ENCODE measurements around the gene TRIM34.
"Not testable (repeated sequence)": the region's sequence is repeated elsewhere in the genome, so short reads cannot be mapped to it uniquely, and the experiment has no call there.

The TRIM34 gene

GRCh38 chr11:5597953-5598352, 26.8 kb upstream of the TRIM34 start:
- Histone ChIP-seq H3K4me1 (ENCODE audit: insufficient read depth, low read length) (peaks cover 33% of the 10 kb centered on the region), H3K36me3 (ENCODE audit: insufficient read depth, low read length) (no peaks in the 10 kb centered on the region), H3K9ac (ENCODE audit: low read length) (no peak overlapping the region), H3K9me3 (ENCODE audit: low read length) (no peaks in the 10 kb centered on the region), H3K4me3 (ENCODE audit: low read depth in 1 of 2, low read length in 2 of 2) (peak overlapping the region in 1 of 2 donors; percentile 21), H3K27me3 (ENCODE audit: control insufficient read depth in 1 of 2, insufficient read depth in 2 of 2, low read length in 2 of 2) (no peaks in the 10 kb centered on the region), H3K27ac (ENCODE audit: low read depth, low read length) (peak overlapping the region; percentile 45)

- Histone ChIP-seq H3K36me3 (ENCODE audit: insufficient read depth, low read length) (no peaks in the 10 kb centered on the region), H3K9ac (ENCODE audit: low read length) (no peak overlapping the region), H3K27ac (ENCODE audit: low read depth, low read length) (peak overlapping the region; percentile 61), H3K27me3 (ENCODE audit: control insufficient read depth in 1 of 2, insufficient read depth in 2 of 2, low read length in 2 of 2) (no peaks in the 10 kb centered on the region), H3K4me1 (ENCODE audit: insufficient read depth, low read length) (peaks cover 33% of the 10 kb centered on the region), H3K4me3 (ENCODE audit: low read depth in 1 of 2, low read length in 2 of 2) (no peak overlapping the region), H3K9me3 (ENCODE audit: low read length) (no peaks in the 10 kb centered on the region)
Observed at GRCh38 chr11:5600374-5600851, 24.4 kb upstream of the TRIM34 start.

- H3K27ac ChIP-seq (ENCODE audit: low read depth, low read length); H3K9ac ChIP-seq (ENCODE audit: low read length); H3K36me3 ChIP-seq (ENCODE audit: insufficient read depth, low read length); H3K9me3 ChIP-seq (ENCODE audit: low read length); H3K27me3 ChIP-seq (ENCODE audit: control insufficient read depth in 1 of 2, insufficient read depth in 2 of 2, low read length in 2 of 2); H3K4me3 ChIP-seq (ENCODE audit: low read depth in 1 of 2, low read length in 2 of 2): not testable (repeated sequence)
- H3K4me1 ChIP-seq (ENCODE audit: insufficient read depth, low read length): peaks cover 29% of the 10 kb centered on the region
Observed at GRCh38 chr11:5602791-5603190, 22.0 kb upstream of the TRIM34 start.

- Histone ChIP-seq H3K9me3 (ENCODE audit: low read length) (no peaks in the 10 kb centered on the region), H3K4me1 (ENCODE audit: insufficient read depth, low read length) (peaks cover 24% of the 10 kb centered on the region), H3K9ac (ENCODE audit: low read length) (no peak overlapping the region), H3K27ac (ENCODE audit: low read depth, low read length) (no peak overlapping the region), H3K36me3 (ENCODE audit: insufficient read depth, low read length) (no peaks in the 10 kb centered on the region), H3K4me3 (ENCODE audit: low read depth in 1 of 2, low read length in 2 of 2) (no peak overlapping the region), H3K27me3 (ENCODE audit: control insufficient read depth in 1 of 2, insufficient read depth in 2 of 2, low read length in 2 of 2) (no peaks in the 10 kb centered on the region)
Observed at GRCh38 chr11:5603326-5603725, 21.5 kb upstream of the TRIM34 start.

- H3K27ac ChIP-seq (ENCODE audit: low read depth, low read length): no peak overlapping the region
- no peaks in the 10 kb centered on the region for H3K27me3 ChIP-seq (ENCODE audit: control insufficient read depth in 1 of 2, insufficient read depth in 2 of 2, low read length in 2 of 2)
- H3K4me1 ChIP-seq (ENCODE audit: insufficient read depth, low read length): peaks cover 14% of the 10 kb centered on the region
- H3K36me3 ChIP-seq (ENCODE audit: insufficient read depth, low read length): no peaks in the 10 kb centered on the region
- H3K9ac ChIP-seq (ENCODE audit: low read length): no peak overlapping the region
- H3K9me3 ChIP-seq (ENCODE audit: low read length): no peaks in the 10 kb centered on the region
- H3K4me3 ChIP-seq (ENCODE audit: low read depth in 1 of 2, low read length in 2 of 2): no peak overlapping the region
Observed at GRCh38 chr11:5604896-5605295, 19.9 kb upstream of the TRIM34 start.

- peaks cover 8% of the 10 kb centered on the region for H3K4me1 ChIP-seq (ENCODE audit: insufficient read depth, low read length)
- H3K27me3 ChIP-seq (ENCODE audit: control insufficient read depth in 1 of 2, insufficient read depth in 2 of 2, low read length in 2 of 2): no peaks in the 10 kb centered on the region
- no peak overlapping the region for H3K9ac ChIP-seq (ENCODE audit: low read length)
- no peak overlapping the region for H3K4me3 ChIP-seq (ENCODE audit: low read depth in 1 of 2, low read length in 2 of 2)
- H3K36me3 ChIP-seq (ENCODE audit: insufficient read depth, low read length): no peaks in the 10 kb centered on the region
- H3K27ac ChIP-seq (ENCODE audit: low read depth, low read length): no peak overlapping the region
- no peaks in the 10 kb centered on the region for H3K9me3 ChIP-seq (ENCODE audit: low read length)
Observed at GRCh38 chr11:5605849-5606248, 19.0 kb upstream of the TRIM34 start.

- H3K4me3 ChIP-seq (ENCODE audit: low read depth in 1 of 2, low read length in 2 of 2): no peak overlapping the region
- H3K27ac ChIP-seq (ENCODE audit: low read depth, low read length): no peak overlapping the region
- H3K4me1 ChIP-seq (ENCODE audit: insufficient read depth, low read length): peaks cover 6% of the 10 kb centered on the region
- H3K36me3 ChIP-seq (ENCODE audit: insufficient read depth, low read length): no peaks in the 10 kb centered on the region
- H3K9me3 ChIP-seq (ENCODE audit: low read length): no peaks in the 10 kb centered on the region
- H3K9ac ChIP-seq (ENCODE audit: low read length): no peak overlapping the region
- no peaks in the 10 kb centered on the region for H3K27me3 ChIP-seq (ENCODE audit: control insufficient read depth in 1 of 2, insufficient read depth in 2 of 2, low read length in 2 of 2)
Observed at GRCh38 chr11:5608808-5609207, 16.0 kb upstream of the TRIM34 start.

- Histone ChIP-seq H3K27ac (ENCODE audit: low read depth, low read length) (no peak overlapping the region), H3K4me1 (ENCODE audit: insufficient read depth, low read length) (peaks cover 6% of the 10 kb centered on the region), H3K36me3 (ENCODE audit: insufficient read depth, low read length) (no peaks in the 10 kb centered on the region), H3K4me3 (ENCODE audit: low read depth in 1 of 2, low read length in 2 of 2) (no peak overlapping the region), H3K9me3 (ENCODE audit: low read length) (no peaks in the 10 kb centered on the region), H3K27me3 (ENCODE audit: control insufficient read depth in 1 of 2, insufficient read depth in 2 of 2, low read length in 2 of 2) (no peaks in the 10 kb centered on the region), H3K9ac (ENCODE audit: low read length) (no peak overlapping the region)
Observed at GRCh38 chr11:5610446-5610845, 14.4 kb upstream of the TRIM34 start.

GRCh38 chr11:5611627-5612026, 13.2 kb upstream of the TRIM34 start:
- no peak overlapping the region for H3K4me3 ChIP-seq (ENCODE audit: low read depth in 1 of 2, low read length in 2 of 2)
- H3K9me3 ChIP-seq (ENCODE audit: low read length): no peaks in the 10 kb centered on the region
- no peak overlapping the region for H3K9ac ChIP-seq (ENCODE audit: low read length)
- no peak overlapping the region for H3K27ac ChIP-seq (ENCODE audit: low read depth, low read length)
- no peaks in the 10 kb centered on the region for H3K36me3 ChIP-seq (ENCODE audit: insufficient read depth, low read length)
- H3K27me3 ChIP-seq (ENCODE audit: control insufficient read depth in 1 of 2, insufficient read depth in 2 of 2, low read length in 2 of 2): no peaks in the 10 kb centered on the region
- H3K4me1 ChIP-seq (ENCODE audit: insufficient read depth, low read length): no peaks in the 10 kb centered on the region

GRCh38 chr11:5618807-5619206, 6.0 kb upstream of the TRIM34 start:
- peaks cover 13% of the 10 kb centered on the region for H3K4me1 ChIP-seq (ENCODE audit: insufficient read depth, low read length)
- no peaks in the 10 kb centered on the region for H3K27me3 ChIP-seq (ENCODE audit: control insufficient read depth in 1 of 2, insufficient read depth in 2 of 2, low read length in 2 of 2)
- H3K9me3 ChIP-seq (ENCODE audit: low read length): no peaks in the 10 kb centered on the region
- H3K36me3 ChIP-seq (ENCODE audit: insufficient read depth, low read length): no peaks in the 10 kb centered on the region
- no peak overlapping the region for H3K27ac ChIP-seq (ENCODE audit: low read depth, low read length)
- H3K4me3 ChIP-seq (ENCODE audit: low read depth in 1 of 2, low read length in 2 of 2): no peak overlapping the region
- H3K9ac ChIP-seq (ENCODE audit: low read length): no peak overlapping the region

- Histone ChIP-seq H3K4me3 (ENCODE audit: low read depth in 1 of 2, low read length in 2 of 2) (peak overlapping the region in 1 of 2 donors; percentile 32), H3K36me3 (ENCODE audit: insufficient read depth, low read length) (no peaks in the 10 kb centered on the region), H3K4me1 (ENCODE audit: insufficient read depth, low read length) (peaks cover 26% of the 10 kb centered on the region), H3K27me3 (ENCODE audit: control insufficient read depth in 1 of 2, insufficient read depth in 2 of 2, low read length in 2 of 2) (no peaks in the 10 kb centered on the region), H3K9ac (ENCODE audit: low read length) (no peak overlapping the region), H3K9me3 (ENCODE audit: low read length) (no peaks in the 10 kb centered on the region), H3K27ac (ENCODE audit: low read depth, low read length) (peak overlapping the region; percentile 38)
Observed at GRCh38 chr11:5620651-5621521, 3.9 kb upstream of the TRIM34 start.

- no peaks in the 10 kb centered on the region for H3K27me3 ChIP-seq (ENCODE audit: control insufficient read depth in 1 of 2, insufficient read depth in 2 of 2, low read length in 2 of 2)
- no peak overlapping the region for H3K9ac ChIP-seq (ENCODE audit: low read length)
- H3K27ac ChIP-seq (ENCODE audit: low read depth, low read length): peak overlapping the region; percentile 38
- H3K9me3 ChIP-seq (ENCODE audit: low read length): no peaks in the 10 kb centered on the region
- peaks cover 29% of the 10 kb centered on the region for H3K4me1 ChIP-seq (ENCODE audit: insufficient read depth, low read length)
- H3K36me3 ChIP-seq (ENCODE audit: insufficient read depth, low read length): no peaks in the 10 kb centered on the region
- no peak overlapping the region for H3K4me3 ChIP-seq (ENCODE audit: low read depth in 1 of 2, low read length in 2 of 2)
Observed at GRCh38 chr11:5621580-5621979, 3.2 kb upstream of the TRIM34 start.

Measured in muscle layer of colon (tissue), 2 donors.